Eye (tissue), 1 donor: ENCODE data around the gene MTCH2.

ENCODE experiments used
- DNase-seq: peaks from one replicate; pipeline ENCODE4 v3.0.0-alpha.2; 2015

Gene MTCH2

GRCh38 chr11:47589584-47589976, 52.8 kb downstream of the MTCH2 start:
- DNase-seq, result no peak

GRCh38 chr11:47589118-47589517, 53.2 kb downstream of the MTCH2 start:
- no peak for DNase-seq

GRCh38 chr11:47587723-47588326, 54.5 kb downstream of the MTCH2 start:
- DNase-seq, result no peak

- DNase-seq, result no peak
Observed at GRCh38 chr11:47587039-47587716, 55.2 kb downstream of the MTCH2 start.

GRCh38 chr11:47586098-47586855, 56.1 kb downstream of the MTCH2 start, which contains the start of gene FAM180B:
Gene FAM180B, plus strand, starts transcription at chr11:47586678. Its CDS starts 91 bp downstream, at chr11:47586769.
- DNase-seq, result no peak

GRCh38 chr11:47583844-47584243, 58.5 kb downstream of the MTCH2 start:
- no peak for DNase-seq

GRCh38 chr11:47578524-47579494, 63.5 kb downstream of the MTCH2 start, which contains the start of the genes KBTBD4 and NDUFS3:
Gene KBTBD4, minus strand, starts transcription at chr11:47578970. Its CDS starts 19 bp downstream, at chr11:47578951.
Gene NDUFS3, plus strand, starts transcription at chr11:47579074. Its CDS starts 18 bp downstream, at chr11:47579092.
- peak; percentile 98 for DNase-seq

- no peak for DNase-seq
Observed at GRCh38 chr11:47577460-47578041, 64.8 kb downstream of the MTCH2 start.

GRCh38 chr11:47573321-47573720, 69.0 kb downstream of the MTCH2 start:
- no peak for DNase-seq

- no peak for DNase-seq
Observed at GRCh38 chr11:47572715-47573255, 69.6 kb downstream of the MTCH2 start.

- no peak for DNase-seq
Observed at GRCh38 chr11:47571895-47572294, 70.5 kb downstream of the MTCH2 start.

GRCh38 chr11:47571357-47571729, 71.0 kb downstream of the MTCH2 start:
- DNase-seq, result no peak

- DNase-seq, result no peak
Observed at GRCh38 chr11:47570651-47571356, 71.6 kb downstream of the MTCH2 start.

- DNase-seq, result no peak
Observed at GRCh38 chr11:47569646-47570045, 72.7 kb downstream of the MTCH2 start.
